Neural cell (in vitro differentiated cells): ENCODE data around the gene CTXN1. TPM values are rescaled to one million over a fixed set of nuclear protein-coding genes. Genes with fewer than 3 reads are reported as not detected.

Source experiments
- H2AFZ ChIP-seq: fragments of 200-600, 300-800 bp; sonication (generic), shearing (Covaris generic); 2 replicates; pipeline ENCODE4 v1.6.0; 2014; ENCODE audit warnings: low read depth, mild to moderate bottlenecking, antibody characterized with exemption, low read length, moderate library complexity
- H3F3A ChIP-seq: fragments of 200-600 bp; shearing (Covaris generic); 2 replicates; pipeline ENCODE4 v1.6.1; 2016; ENCODE audit warnings: mild to moderate bottlenecking, moderate library complexity, mixed read lengths, antibody characterized with exemption, low read length; ENCODE audit not compliant: insufficient read depth, poor library complexity, severe bottlenecking
- H3K27ac ChIP-seq: fragments of 200-600, 300-800 bp; sonication (generic), shearing (Covaris generic); 2 replicates; pipeline ENCODE4 v1.5.1; 2014; ENCODE audit warnings: mild to moderate bottlenecking, low read length, moderate library complexity
- H3K27me3 ChIP-seq: fragments of 300-800, 200-600 bp; sonication (generic), shearing (Covaris generic); 2 replicates; pipeline ENCODE4 v1.6.0; 2014; ENCODE audit warnings: mild to moderate bottlenecking, low read depth, low read length, moderate library complexity; ENCODE audit not compliant: insufficient read depth
- H3K36me3 ChIP-seq: fragments of 300-800, 200-600 bp; sonication (generic), shearing (Covaris generic); 2 replicates; pipeline ENCODE4 v1.5.1; 2014; ENCODE audit warnings: mild to moderate bottlenecking, antibody characterized with exemption, low read length, moderate library complexity; ENCODE audit not compliant: insufficient read depth
- H3K4me2 ChIP-seq: fragments of 300-800, 200-600 bp; sonication (generic), shearing (Covaris generic); 2 replicates; pipeline ENCODE4 v1.6.0; 2014; ENCODE audit warnings: mild to moderate bottlenecking, low read length
- H3K4me3 ChIP-seq: fragments of 300-800, 200-600 bp; sonication (generic), shearing (Covaris generic); 2 replicates; pipeline ENCODE4 v1.5.1; 2014; ENCODE audit warnings: mild to moderate bottlenecking, low read length, moderate library complexity
- H3K79me2 ChIP-seq: fragments of 200-600 bp; shearing (Covaris generic); replicated peaks from 2 replicates; pipeline ENCODE4 v1.6.0; 2014; ENCODE audit warnings: mild to moderate bottlenecking, low read length, moderate library complexity; ENCODE audit not compliant: insufficient read depth
- H3K9ac ChIP-seq: fragments of 300-800, 200-600 bp; sonication (generic), shearing (Covaris generic); 2 replicates; pipeline ENCODE4 v1.6.1; 2016; ENCODE audit warnings: mild to moderate bottlenecking, low read length, mixed read lengths
- H3K9me2 ChIP-seq: fragments of 200-600 bp; shearing (Covaris generic); 2 replicates; pipeline ENCODE4 v1.6.1; 2016; ENCODE audit warnings: mild to moderate bottlenecking, low read length, mixed read lengths; ENCODE audit not compliant: insufficient read depth
- H3K9me3 ChIP-seq: fragments of 200-600, 300-800 bp; sonication (generic), shearing (Covaris generic); 2 replicates; pipeline ENCODE4 v1.6.1; 2016; ENCODE audit warnings: mild to moderate bottlenecking, mixed run types, low read length, moderate library complexity, mixed read lengths
- H4K20me1 ChIP-seq: fragments of 200-600 bp; shearing (Covaris generic); 2 replicates; pipeline ENCODE4 v1.6.1; 2016; ENCODE audit warnings: mild to moderate bottlenecking, mixed run types; ENCODE audit not compliant: insufficient read depth
- CTCF ChIP-seq: fragments of 450-650 bp; IDR thresholded peaks from 2 replicates; pipeline ENCODE4 v1.5.1; 2014; ENCODE audit warnings: antibody characterized with exemption, mild to moderate bottlenecking, moderate library complexity; ENCODE audit not compliant: poor library complexity, severe bottlenecking
- EP300 ChIP-seq: fragments of 450-650 bp; conservative IDR thresholded peaks from 2 replicates; pipeline ENCODE4 v1.6.1; 2014; ENCODE audit warnings: antibody characterized with exemption, mild to moderate bottlenecking, moderate library complexity; ENCODE audit not compliant: poor library complexity, severe bottlenecking
- EZH2 ChIP-seq: fragments of 200-600, 300-800 bp; shearing (Covaris generic), sonication (generic); IDR thresholded peaks from 2 replicates; pipeline ENCODE4 v1.6.1; 2014; ENCODE audit warnings: antibody characterized with exemption, low read length, borderline replicate concordance, mild to moderate bottlenecking; ENCODE audit not compliant: insufficient read depth, poor library complexity, severe bottlenecking
- MXI1 ChIP-seq: fragments of 450-650 bp; conservative IDR thresholded peaks from 2 replicates; pipeline ENCODE4 v1.6.1; 2014; ENCODE audit warnings: antibody characterized with exemption, mild to moderate bottlenecking; ENCODE audit not compliant: poor library complexity, severe bottlenecking
- POLR2AphosphoS5 ChIP-seq: IDR thresholded peaks from 2 replicates; pipeline ENCODE4 v1.6.1; 2012
- RAD21 ChIP-seq: fragments of 450-650 bp; conservative IDR thresholded peaks from 2 replicates; pipeline ENCODE4 v1.6.1; 2014; ENCODE audit warnings: antibody characterized with exemption, mild to moderate bottlenecking, moderate library complexity
- REST ChIP-seq: IDR thresholded peaks from 2 replicates; pipeline ENCODE4 v1.6.1; 2012; ENCODE audit warnings: borderline replicate concordance
- SMC3 ChIP-seq: fragments of 450-650 bp; conservative IDR thresholded peaks from 2 replicates; pipeline ENCODE4 v1.6.1; 2014; ENCODE audit warnings: antibody characterized with exemption, mild to moderate bottlenecking, moderate library complexity; ENCODE audit not compliant: poor library complexity
- TAF1 ChIP-seq: IDR thresholded peaks from 2 replicates; pipeline ENCODE4 v1.6.1; 2012; ENCODE audit warnings: low read depth
- polyA plus RNA-seq: library from polyadenylated mRNA; depleted of rRNA; stranded (reverse); fragments of >200 nt; gene quantifications from 2 replicates; pipeline ENCODE4 v1.2.3, GENCODE V29; 2014

Gene CTXN1
- polyA plus RNA-seq, 1 donor from 2014 or later: 24.7 TPM

- Histone ChIP-seq H3K27me3 (no peaks in the 10 kb centered on the region), H3K79me2 (no peaks in the 10 kb centered on the region), H3K9me3 (no peaks in the 10 kb centered on the region), H2AFZ (no peak overlapping the region), H3F3A (no peaks in the 10 kb centered on the region), H4K20me1 (no peaks in the 10 kb centered on the region), H3K9ac (no peak overlapping the region), H3K4me3 (no peak overlapping the region), H3K27ac (no peak overlapping the region), H3K9me2 (no peaks in the 10 kb centered on the region), H3K36me3 (no peaks in the 10 kb centered on the region), H3K4me2 (no peak overlapping the region)
- TF ChIP-seq SMC3: no peak
- no peak for TF ChIP-seq CTCF
- no peak for TF ChIP-seq POLR2AphosphoS5
- no peak for TF ChIP-seq EP300
- no peak for TF ChIP-seq EZH2
- no peak for TF ChIP-seq REST
- TF ChIP-seq TAF1: no peak
- no peak for TF ChIP-seq RAD21
- no peak for TF ChIP-seq MXI1
Measured at GRCh38 chr19:7963566-7963965, 37.6 kb upstream of the CTXN1 start.

GRCh38 chr19:7962644-7963268, 36.8 kb upstream of the CTXN1 start:
- Histone ChIP-seq H3K9ac (no peak overlapping the region), H3K36me3 (no peaks in the 10 kb centered on the region), H3K4me2 (no peak overlapping the region), H3K27ac (no peak overlapping the region), H3K4me3 (no peak overlapping the region), H3K9me2 (no peaks in the 10 kb centered on the region), H3K9me3 (no peaks in the 10 kb centered on the region), H3K27me3 (no peaks in the 10 kb centered on the region), H2AFZ (no peak overlapping the region), H3F3A (no peaks in the 10 kb centered on the region), H3K79me2 (no peaks in the 10 kb centered on the region), H4K20me1 (no peaks in the 10 kb centered on the region)
- no peak for TF ChIP-seq MXI1
- no peak for TF ChIP-seq EZH2
- TF ChIP-seq EP300: no peak
- TF ChIP-seq CTCF: no peak
- no peak for TF ChIP-seq RAD21
- TF ChIP-seq POLR2AphosphoS5: no peak
- TF ChIP-seq REST: no peak
- no peak for TF ChIP-seq TAF1
- TF ChIP-seq SMC3: no peak
